NCI-H187 (cell line): ENCODE measurements around the gene EFNA1.
"Not testable (repeated sequence)": the region's sequence is repeated elsewhere in the genome, so short reads cannot be mapped to it uniquely, and the experiment has no call there.

Experiments
- DNase-seq, 2 experiments: peaks; one replicate each; lab custom pipeline; 2025; lab: John Stamatoyannopoulos, UW

EFNA1 gene

DNA sequence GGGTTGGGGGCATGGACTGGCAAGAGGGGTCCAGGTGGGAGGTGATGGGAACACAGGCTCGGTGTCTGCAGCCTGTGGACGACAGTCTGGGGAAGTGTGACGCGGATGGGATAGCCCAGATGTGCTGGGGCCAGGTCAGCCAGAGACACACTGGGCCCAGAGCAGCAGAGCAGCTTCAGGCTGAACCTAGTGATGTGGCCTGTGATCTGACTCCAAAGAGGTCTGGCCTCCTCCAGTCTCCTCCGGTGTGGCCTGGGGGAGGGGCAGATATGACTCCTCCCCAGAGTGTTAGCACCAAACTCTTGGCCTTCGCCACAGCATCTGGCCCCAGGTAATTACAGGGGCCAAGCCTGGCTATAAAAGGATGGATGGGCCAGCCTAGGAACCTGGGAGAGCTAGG, 35.5 kb upstream of the EFNA1 start:
- no peak for DNase-seq

DNA sequence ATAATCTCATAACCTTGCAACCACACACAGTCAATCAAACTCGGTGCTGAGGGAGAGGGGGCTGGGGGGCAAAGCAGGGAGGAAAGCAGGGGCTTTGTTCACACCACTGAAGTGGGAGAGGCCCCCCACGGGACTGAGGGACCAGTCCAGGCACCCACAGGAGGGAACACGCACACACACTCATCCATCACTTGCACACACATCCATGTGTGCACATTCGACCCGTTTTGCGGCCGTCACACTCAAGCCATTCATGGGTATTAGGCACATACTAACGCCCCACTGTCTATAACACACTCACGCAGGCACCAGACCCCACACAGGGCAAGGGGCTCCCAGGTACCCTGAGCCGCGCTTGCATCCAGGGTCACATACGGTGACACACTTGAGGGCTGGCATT, 35.0 kb upstream of the EFNA1 start:
- no peak for DNase-seq

DNA sequence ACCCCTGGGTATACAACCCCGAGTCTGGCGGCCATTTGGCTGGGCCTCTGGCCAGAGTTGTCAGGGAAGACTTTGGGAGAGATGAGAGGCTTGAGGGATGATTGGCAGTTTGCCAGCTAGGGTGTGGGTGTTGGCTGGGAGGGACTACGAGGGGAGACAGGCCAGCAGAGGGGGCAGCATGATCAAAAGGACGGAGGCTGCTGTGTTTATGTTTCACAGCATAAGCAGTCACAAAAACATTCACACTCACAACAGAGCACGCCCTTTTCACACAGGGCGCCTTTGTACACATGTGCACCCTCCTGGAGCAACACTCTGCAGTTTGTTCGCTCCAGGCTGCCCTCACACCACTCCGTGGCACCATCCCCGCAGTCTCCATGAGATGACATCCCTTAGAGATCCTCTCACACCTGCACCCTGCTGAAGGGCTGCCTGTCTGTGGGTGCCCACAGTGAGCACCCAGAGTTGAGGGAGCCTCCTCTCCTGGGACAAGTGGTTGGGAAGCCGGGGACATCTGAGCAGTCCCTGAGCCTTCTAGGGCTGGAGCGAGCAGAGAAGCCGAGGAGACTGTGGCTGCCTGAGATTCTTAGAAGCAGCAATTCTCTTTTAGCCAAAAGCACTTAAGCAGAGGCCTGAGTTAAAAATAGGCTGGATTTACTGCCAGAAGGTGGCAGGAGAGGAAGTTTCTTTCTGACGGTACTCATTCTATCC, 33.6 kb upstream of the EFNA1 start:
- peak in 1 of 2 experiments; percentile 22 for DNase-seq

- no peak for DNase-seq
Observed at GRCh38 chr1:155094622-155094948, 33.1 kb upstream of the EFNA1 start.

DNA sequence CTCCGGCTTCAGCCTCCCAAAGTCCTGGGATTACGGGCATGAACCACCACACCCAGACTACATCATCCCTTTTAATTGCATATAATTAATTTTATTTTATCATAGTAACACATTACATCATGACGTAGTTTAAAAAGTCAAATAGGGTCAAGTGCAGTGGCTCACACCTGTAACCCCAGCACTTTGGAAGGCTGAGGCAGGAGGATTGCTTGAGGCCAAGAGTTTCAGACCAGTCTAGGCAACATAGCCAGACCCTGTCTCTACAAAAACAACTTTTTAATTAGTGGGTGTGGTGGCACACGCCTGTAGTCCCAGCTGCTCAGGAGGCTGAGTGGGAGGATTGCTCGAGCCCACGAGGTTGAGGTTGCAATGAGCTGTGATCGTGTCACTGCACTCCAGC, 28.3 kb upstream of the EFNA1 start:
- no peak for DNase-seq

DNA sequence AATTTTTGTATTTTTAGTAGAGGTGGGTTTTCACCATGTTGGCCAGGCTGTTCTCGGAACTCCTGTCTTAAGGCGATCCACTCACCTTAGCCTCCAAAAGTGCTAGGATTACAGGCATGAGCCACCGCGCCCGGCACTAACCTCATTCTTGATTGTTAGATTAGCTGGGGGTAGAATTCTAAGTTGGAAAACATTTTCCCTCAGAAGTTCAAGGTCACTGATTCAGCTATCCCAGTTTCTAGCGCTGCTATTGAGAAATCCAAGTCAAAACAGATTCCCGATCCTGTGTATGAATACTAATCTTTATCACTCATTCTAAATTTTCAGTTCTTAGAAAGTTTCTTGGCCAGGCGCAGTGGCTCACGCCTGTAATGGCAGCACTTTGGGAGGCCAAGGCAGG, 24.4 kb upstream of the EFNA1 start:
- DNase-seq, result no peak

- no peak for DNase-seq
Observed at GRCh38 chr1:155104605-155105534, 22.8 kb upstream of the EFNA1 start.

DNA sequence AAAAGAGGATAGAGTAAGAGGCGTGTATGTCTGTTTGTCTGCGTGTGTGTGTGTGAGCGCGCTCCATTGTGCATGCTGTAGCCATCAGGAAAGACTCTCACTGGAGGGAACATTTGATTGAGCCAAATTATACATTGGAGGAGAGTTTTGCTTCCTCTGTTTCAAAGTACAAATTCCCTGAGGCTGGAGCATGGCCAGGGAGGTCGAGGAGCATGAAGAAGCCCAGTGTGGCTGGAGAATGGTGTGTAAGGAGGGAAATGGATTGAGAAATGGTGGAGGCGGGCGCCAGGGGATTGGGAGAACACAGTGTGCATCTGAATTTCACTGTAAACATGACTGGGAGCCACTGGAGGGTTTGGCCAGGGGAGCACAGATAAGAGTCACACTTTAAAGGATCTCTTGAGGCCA, 22.1 kb upstream of the EFNA1 start:
- DNase-seq, result no peak

DNA sequence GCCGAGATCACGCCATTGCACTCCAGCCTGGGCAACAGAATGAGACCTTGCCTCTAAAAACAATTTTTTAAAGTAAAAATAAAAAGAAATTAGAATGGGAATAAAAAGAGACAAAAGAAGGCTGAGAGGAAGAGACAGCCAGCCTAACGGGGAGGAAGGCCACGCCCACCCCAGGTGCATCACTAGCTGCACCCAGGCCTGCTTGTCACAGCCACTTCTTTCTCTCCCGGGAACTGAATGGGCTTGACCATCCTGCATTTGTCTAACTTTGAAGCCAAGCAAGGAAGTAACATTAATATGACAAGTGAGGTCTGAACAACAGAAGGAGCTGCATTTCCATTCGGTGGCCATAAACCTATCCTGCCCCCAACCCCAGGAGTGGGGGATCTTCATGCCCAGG, 20.8 kb upstream of the EFNA1 start:
- peak in 1 of 2 experiments; percentile 59 for DNase-seq

DNA sequence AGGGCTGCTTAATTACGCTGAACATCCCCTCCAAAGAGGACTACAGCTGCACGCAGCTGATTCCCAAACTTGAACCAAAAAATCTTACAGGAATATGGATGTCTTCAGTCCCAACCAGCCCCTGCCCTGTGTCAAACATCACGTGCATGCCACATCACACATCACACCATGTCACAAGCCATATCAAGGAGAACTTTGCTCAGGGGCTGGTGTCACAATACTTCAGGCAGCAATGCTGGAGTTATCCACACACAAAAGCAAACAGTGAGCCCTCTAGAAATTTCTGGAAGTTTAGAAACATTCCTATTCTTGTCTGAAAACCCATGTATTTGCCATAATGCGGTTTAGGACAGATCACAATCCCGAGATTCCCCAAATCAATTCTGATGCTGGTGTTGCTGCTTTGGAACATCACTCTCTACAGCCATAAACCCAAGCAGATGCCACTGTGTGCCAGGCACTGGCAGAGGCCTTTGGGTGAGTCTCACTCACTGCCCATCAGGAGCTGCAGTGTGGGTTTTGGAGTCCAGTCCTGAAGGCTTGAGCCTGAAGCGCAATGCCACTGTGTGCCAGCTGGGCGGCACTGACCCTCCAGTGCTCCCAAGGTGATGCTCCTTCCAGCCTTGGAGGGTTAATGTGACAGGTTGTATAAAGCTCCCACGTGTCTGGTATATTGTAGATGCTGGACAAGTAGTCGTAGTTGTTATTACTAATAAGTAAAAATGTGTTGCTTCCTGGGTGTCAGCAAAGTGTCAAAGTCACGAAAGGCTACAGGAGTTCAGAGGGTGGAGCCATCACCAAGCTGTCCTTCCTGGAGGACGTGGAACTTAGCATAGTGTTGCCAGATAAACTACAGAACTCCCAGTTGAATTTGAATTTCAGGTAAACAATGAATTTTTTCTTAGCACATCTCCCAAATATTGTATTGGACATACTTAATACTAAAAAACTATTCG, 20.1 kb upstream of the EFNA1 start:
- DNase-seq, result no peak

DNA sequence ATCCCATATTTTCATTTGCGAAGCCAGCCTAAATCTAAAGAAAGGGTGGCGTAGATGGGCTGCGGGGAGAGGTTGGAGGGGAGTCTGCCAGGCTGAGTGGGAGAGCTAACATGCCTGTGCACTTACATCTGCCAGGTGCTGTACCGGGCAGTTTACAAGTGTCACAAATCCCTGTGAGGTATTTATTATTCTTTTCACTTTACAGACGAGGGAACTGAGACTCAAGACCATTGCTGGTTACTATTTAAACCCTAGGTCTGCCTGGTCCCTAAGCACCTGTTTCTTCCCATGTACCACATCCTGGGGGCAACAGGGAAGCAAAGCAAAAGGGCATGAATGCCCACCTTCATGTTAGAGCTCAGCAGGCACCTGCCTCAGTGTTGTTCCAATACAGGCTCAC, 19.4 kb upstream of the EFNA1 start:
- no peak for DNase-seq

- no peak for DNase-seq
Observed at GRCh38 chr1:155110381-155110780, 17.3 kb upstream of the EFNA1 start.

DNA sequence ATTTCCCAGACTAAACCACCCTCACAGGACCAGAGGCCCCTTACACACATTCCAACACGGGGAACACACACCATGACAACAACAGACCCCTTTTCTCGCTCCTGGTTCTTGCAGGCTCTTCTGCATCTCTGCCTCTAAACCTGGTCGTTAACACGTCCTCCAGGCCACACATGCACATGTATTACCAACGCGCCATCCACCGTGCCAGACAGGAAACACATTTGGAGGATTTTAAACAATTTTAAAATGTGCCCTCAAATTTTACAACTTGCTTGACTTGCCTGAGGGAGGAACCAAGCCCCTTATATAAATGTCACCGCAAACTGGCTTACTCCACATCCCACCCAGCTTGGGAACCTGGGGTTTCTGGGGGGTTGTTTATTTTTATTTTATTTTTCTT, 16.9 kb upstream of the EFNA1 start:
- no peak for DNase-seq

DNA sequence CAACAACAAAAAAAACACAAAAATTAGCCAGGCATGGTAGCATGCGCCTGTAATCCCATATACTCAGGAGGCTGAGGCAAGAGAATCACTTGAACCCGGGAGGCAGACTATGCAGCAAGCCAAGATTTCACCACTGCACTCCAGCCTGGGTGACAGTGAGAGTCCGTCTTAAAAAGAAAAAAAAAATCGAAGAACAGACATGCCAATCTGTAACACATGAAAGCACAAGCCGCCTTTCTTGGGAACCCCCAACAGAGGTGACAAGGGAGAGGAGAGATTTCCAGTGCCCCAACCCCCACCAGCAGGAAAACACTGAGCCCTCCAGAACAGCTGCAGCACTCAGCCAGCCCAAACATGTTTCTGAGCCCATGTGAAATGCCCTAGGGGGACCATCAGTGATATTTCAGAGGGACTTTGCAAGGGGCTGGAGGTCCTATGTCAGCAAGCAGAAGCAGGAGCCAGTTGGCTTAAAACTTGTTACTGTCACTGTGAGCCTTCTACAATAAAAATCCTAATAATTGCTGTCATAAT, 14.2 kb upstream of the EFNA1 start:
- DNase-seq, result no peak

DNA sequence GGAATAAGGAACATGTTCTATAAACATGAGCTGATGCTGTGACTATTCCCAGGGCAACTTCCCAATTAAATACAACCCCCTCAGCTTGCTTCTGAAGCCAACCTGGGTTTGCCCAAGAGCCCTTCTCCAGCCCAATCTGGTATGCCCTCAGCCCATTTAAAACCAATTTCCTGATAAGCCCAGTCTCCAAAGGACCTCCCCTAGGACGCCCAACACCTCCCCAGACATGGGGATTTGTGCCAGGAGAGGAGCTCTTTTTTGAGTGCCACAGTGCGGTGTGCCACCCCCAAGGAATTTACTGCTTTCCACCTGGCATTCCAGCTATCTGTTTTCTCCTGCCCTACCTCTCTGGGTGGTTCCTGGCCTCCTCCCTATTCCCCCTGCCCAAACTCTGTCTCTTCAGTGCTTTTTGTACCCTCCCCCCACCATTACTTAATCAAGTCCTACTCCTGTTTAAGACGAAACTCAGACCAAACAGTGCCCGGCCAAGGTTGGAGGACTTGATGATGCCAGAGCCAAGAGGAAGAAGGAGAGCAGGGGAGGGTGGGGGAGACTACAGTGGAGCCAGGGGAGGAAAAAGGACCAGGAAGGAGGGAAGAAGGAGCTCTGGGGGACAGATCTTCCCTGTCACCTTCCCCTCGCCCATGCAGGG, 11.4 kb upstream of the EFNA1 start:
- no peak for DNase-seq

GRCh38 chr1:155117610-155118009, 10.1 kb upstream of the EFNA1 start:
- peak; percentile 29 to 42 for DNase-seq

DNA sequence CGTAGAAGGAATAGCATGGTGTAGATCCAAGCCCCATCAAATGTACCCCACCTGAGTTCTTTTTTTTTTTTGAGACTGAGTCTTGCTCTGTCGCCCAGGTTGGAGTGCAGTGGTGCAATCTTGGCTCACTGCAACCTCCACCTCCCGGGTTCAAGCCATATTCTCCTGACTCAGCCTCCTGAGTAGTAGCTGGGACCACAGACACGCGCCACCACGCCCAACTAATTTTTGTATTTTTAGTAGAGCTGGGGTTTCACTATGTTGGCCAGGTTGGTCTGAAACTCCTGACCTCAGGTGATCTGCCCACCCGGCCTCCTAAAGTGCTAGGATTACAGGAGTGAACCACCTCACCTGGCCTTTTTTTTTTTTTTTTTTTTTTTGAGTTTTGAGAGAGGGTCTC, 9.6 kb upstream of the EFNA1 start:
- not testable (repeated sequence) for DNase-seq

GRCh38 chr1:155120253-155120652, 7.4 kb upstream of the EFNA1 start:
- DNase-seq, result no peak

- DNase-seq, result no peak
Observed at GRCh38 chr1:155121249-155121648, 6.4 kb upstream of the EFNA1 start.

GRCh38 chr1:155122308-155122707, 5.4 kb upstream of the EFNA1 start:
- no peak for DNase-seq

DNA sequence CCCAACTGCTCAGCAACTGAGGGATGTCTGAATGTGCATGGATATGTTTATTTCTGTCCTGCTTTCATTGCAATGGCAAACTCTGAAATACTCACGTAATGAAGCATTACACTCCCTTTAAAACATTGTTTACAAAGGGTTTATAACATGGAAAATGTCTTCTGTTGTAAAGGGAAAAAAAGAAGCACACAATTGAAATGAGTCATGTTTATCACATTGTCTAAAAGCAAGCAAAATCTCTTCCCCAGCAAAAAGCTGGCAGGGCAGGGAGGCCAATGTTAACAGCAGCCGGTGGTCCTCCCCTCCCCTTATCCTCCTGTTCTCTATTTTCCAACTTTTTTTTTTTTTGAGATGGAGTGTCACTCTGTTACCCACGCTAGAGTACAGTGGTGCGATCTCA, 3.9 kb upstream of the EFNA1 start:
- DNase-seq, result no peak
